AG09309 (cell line): ENCODE measurements around the gene LUC7L.

ENCODE experiments used
- DNase-seq: peaks from one replicate; pipeline ENCODE4 v3.0.0-alpha.2; 2010; ENCODE audit warnings: low read depth
- H3K4me3 ChIP-seq: 2 replicates; pipeline ENCODE4 v1.5.1; 2011; ENCODE audit warnings: mild to moderate bottlenecking, low read depth, low read length, moderate library complexity; ENCODE audit not compliant: control insufficient read depth
- CTCF ChIP-seq: IDR thresholded peaks from 2 replicates; pipeline ENCODE4 v1.5.1; 2011; ENCODE audit warnings: mild to moderate bottlenecking, low read depth, low read length, inconsistent platforms; ENCODE audit not compliant: insufficient read depth, control insufficient read depth; ENCODE audit errors: missing control alignments

LUC7L gene

DNA sequence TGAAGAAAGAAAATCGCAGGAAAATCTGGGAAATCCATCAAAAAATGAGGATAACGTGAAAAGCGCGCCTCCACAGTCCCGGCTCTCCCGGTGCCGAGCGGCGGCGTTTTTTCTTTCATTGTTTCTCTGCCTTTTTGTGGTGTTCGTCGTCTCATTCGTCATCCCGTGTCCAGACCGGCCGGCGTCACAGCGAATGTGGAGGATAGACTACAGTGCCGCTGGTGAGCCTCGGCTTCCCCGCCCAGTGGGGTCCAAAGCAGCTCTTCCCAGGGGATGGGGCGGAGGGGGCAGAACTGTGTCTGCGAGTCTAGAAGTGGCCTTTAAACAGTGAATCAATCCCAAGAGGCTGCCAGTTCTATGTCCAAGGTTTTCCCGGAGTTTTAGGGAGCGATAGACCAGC, 25.2 kb upstream of the LUC7L start:
- no peak for DNase-seq
- no peak overlapping the region for H3K4me3 ChIP-seq
- TF ChIP-seq CTCF, result no peak

DNA sequence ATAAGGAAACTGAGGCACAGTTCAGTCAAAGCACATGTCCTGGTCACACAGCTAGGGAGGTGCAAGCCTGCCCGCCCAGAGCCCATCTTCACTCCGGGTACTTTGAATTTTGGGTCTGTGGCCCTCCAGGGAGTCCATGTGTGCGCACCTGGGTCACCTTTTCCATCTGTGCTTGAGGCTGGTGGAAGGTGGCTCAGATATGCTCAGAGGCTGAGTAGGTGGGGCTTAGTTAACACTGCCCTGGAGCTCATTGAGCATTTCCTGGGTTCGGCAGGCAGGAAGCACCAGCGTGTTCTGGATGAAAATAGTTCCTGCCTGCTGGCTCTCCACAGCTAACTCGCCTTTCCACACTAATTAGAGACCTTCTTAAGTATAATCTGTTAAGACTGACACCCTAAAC, 24.6 kb upstream of the LUC7L start:
- TF ChIP-seq CTCF, result no peak
- DNase-seq, result no peak

GRCh38 chr16:252366-253337, 23.4 kb upstream of the LUC7L start:
- TF ChIP-seq CTCF, result no peak
- no peak for DNase-seq
- no peak overlapping the region for H3K4me3 ChIP-seq

More for the DNA sequence above, 24.6 kb upstream of the LUC7L start:
- no peak overlapping the region for H3K4me3 ChIP-seq

- no peak for DNase-seq
- no peak for TF ChIP-seq CTCF
- H3K4me3 ChIP-seq, result no peak overlapping the region
These were observed 20.2 kb upstream of the LUC7L start for GRCh38 chr16:249431-249830.

- no peak overlapping the region for H3K4me3 ChIP-seq
- DNase-seq, result no peak
- TF ChIP-seq CTCF, result no peak
These were observed 17.8 kb upstream of the LUC7L start for GRCh38 chr16:247027-247426.

GRCh38 chr16:245105-245504, 15.9 kb upstream of the LUC7L start:
- DNase-seq, result no peak
- TF ChIP-seq CTCF, result no peak

DNA sequence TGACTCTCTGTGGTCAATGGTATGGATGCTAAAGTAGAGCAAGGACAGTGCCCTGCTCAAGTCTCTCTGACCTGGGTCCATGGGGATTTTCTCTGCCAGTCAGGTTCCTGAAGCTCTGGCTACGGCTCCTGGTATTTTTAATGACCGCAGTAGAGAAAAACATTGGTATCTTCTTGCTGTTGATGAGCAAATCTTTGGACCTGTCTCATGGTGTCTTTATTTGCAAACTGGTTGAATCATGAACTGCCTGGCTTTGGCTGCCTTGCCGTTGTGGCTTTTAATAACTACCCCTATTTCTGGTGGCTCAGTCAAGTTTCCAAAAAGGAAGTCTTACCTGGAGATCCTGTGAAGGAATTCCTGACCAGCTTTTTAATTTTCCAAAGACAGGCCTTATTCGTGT, 14.1 kb upstream of the LUC7L start:
- H3K4me3 ChIP-seq, result no peak overlapping the region
- no peak for TF ChIP-seq CTCF
- no peak for DNase-seq

More at GRCh38 chr16:245105-245504, 15.9 kb upstream of the LUC7L start:
- H3K4me3 ChIP-seq, result no peak overlapping the region
